GM18498 (cell line): Measurements from ENCODE around the gene FGD4.

Experiments
- ATAC-seq: cut with Tn5 transposase; IDR thresholded peaks from one replicate; pipeline ENCODE4 v1.9.1; 2021; ENCODE audit warnings: mild to moderate bottlenecking, moderate library complexity; ENCODE audit not compliant: unreplicated experiment

FGD4 gene

DNA sequence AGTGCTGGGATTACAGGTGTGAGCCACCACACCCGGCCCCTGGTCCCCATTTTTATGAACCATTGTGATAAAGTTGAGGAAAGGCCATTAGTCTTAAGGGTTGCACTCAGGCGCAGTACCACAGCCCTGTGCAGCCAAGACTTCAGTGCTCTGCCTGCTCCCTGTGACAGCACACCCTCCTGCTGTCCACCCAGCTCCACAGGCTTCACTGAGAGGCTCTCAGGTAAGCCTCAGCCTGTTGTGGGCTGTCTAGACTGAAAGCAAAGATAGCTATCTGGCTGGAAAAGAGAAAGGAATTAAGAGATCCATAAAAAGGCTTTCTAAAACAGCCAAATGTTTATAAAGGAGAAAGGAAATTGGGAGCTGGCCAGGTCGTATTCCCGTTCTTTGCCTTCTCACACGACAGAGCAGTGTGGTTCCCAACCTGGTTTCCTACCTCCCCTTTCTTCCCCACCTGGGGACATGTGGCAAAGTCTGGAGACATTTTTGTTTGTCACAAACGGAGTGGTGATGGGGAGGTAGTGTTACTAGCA is 260.6 kb downstream of the FGD4 start:
- ATAC-seq, result no peak

DNA sequence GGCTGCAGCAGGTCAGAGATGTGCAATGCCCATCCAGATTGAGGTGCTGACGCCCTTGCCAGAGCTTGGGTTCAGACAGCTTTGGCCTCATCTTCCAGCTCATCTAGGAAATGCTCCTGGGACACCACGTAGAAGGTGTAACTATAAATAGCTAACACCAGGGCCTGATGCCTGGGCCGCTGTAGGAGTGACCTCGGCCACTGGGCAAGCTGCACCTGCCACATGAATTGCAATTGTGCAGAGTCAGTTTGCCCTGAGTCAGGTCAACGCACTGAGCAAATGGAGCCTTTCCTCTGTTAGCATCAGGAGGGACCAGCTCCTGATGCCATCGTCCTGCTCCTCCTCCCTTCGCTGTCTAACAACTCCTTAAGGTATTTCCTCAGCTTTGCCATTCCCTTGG is 262.3 kb downstream of the FGD4 start:
- ATAC-seq, result no peak

DNA sequence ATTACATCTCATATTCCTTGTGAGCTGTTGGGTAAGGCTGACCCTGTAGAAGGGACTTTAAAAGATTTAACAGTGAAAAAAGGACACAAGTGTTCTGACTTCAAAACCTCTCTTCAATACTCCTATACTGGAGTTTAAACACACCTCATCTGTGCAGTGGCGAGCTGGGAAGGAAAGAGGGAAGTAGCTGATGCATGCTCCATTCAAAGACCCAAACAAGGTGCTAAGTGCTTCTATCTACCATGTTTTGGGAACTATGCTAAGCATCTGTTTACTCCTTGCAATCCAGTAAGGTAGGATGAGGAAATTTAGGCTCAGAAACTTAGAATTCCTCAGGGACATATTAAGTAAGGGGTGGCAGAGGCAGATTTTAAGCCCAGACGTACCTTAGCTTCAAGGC is 263.3 kb downstream of the FGD4 start:
- no peak for ATAC-seq

DNA sequence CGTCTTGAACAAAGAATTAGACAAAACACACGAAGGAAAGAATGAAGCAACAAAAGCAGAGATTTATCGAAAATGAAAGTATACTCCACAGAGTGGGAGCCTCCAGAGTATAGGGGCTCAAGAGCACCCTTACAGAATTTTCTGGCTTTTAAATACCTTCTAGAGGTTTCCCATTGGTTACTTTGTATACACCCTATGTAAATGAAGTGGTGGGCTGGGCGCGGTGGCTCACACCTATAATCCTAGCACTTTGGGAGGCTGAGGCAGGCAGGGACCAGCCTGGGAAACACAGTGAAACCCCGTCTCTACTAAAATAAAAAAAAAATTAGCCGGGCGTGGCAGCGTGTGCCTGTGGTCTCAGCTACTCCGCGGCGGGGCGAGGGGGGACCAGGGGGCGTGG is 266.7 kb downstream of the FGD4 start:
- no peak for ATAC-seq

- ATAC-seq, result no peak
Measured at GRCh38 chr12:32669584-32669983, 270.2 kb downstream of the FGD4 start.

- no peak for ATAC-seq
Measured at GRCh38 chr12:32671930-32672780, 272.8 kb downstream of the FGD4 start.

GRCh38 chr12:32679091-32679919 is 279.9 kb downstream of the FGD4 start, which contains the start of gene DNM1L:
Gene DNM1L, plus strand, starts transcription at chr12:32679301. Its CDS starts 63 bp downstream, at chr12:32679364.
- ATAC-seq, result peak; percentile 96

DNA sequence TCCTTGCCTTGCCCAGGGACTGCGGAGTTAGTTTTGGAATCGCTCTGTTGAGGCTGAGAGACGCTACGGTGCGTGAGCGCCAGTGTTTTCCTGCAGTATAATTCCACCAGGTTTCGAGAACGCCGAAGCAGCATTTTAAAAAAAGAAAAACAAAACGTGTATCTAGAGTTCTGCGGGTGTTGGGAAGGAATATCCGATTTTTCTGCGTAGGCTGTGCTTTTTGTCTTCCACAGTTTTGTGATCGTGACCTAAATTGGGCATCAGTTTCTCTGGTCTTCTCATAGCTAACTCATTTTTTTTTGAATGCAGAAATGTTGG is 280.5 kb downstream of the FGD4 start:
- no peak for ATAC-seq

DNA sequence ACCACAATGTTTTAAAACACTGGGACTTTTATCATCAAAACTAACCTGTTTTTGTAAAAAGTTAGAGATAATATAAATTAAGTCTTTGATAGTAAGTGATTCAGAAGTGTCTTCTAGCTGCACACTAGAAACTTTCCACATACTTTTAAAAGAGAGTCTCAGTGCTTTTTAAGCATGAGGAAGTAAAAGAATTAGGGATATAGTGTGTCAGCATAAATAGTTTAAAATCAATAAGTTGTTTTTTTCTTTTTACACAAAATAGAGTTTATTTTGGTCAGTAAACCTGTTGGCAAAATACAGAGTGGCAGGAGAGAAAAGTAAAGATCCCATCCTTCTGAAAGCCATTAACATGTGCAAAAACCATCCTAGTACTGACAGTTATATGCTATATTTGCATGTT is 281.4 kb downstream of the FGD4 start:
- no peak for ATAC-seq

DNA sequence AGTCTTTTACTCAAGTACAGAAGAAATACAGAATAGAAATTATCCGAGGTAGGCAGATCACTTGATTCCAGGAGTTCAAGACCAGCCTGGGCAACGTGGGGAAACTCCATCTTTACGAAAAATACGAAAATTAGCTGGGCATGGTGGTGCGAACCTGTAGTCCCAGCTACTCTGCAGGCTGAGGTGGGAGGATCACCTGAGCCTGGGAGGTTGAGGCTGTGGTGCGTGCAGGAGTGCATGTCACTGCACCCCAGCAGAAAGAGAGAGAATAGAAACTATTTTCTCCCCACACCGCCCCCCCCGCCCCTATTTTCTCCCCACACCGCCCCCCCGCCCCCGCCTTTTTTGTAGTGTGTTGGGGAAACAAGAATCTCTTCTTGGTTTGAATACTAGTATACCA is 281.9 kb downstream of the FGD4 start:
- no peak for ATAC-seq

GRCh38 chr12:32686340-32686739 is 287.0 kb downstream of the FGD4 start:
- ATAC-seq, result no peak

- ATAC-seq, result no peak
Measured at GRCh38 chr12:32688786-32689185, 289.4 kb downstream of the FGD4 start.

GRCh38 chr12:32690927-32691326 is 291.6 kb downstream of the FGD4 start:
- ATAC-seq, result no peak

DNA sequence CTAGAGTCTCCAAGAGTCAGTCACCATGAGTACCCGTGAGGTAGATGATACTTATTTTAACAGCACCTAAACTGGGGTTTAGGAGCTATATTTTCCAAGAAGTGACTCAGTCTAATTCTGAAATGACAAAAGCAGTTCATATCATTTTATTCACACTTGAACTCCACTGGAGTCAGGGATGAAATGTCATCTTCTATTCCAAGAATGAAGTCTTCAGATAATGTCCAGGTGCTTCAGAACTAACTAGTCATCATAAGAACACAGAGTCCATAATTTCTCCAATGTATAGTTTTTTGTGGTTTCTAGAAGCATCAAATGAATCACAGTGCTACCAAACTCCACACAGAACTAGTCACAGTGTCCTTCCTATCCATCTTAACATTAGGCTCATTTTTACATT is 293.0 kb downstream of the FGD4 start:
- no peak for ATAC-seq

DNA sequence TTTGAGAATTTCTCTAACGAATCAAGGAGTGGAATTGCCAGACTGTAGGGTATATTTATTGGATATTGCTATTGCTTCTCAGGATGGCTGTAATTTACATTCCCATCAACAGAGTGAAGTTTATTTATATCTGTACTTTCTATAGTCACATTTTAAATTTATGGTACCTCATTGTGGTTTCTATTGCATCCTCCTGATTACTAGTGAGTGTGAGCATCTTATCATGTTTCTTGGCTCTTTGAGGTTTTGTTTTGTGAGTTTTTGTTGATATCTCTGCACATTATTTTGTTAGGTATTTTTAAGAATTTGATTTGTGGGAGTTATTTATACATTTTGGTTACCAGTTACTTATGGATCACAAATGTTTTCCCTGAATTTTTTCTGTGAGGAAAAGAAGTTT is 293.7 kb downstream of the FGD4 start:
- no peak for ATAC-seq
